ENCODE measurements around the gene RBM23. TPM values are rescaled to one million over a fixed set of nuclear protein-coding genes. Genes with fewer than 3 reads are reported as not detected.

The RBM23 gene
- total and polyA plus RNA-seq, 2 of the 8 experiments (the other 6 are each of a cell fraction or from before 2014, with no cell fraction given) = 41.2 to 43.3 TPM

DNA sequence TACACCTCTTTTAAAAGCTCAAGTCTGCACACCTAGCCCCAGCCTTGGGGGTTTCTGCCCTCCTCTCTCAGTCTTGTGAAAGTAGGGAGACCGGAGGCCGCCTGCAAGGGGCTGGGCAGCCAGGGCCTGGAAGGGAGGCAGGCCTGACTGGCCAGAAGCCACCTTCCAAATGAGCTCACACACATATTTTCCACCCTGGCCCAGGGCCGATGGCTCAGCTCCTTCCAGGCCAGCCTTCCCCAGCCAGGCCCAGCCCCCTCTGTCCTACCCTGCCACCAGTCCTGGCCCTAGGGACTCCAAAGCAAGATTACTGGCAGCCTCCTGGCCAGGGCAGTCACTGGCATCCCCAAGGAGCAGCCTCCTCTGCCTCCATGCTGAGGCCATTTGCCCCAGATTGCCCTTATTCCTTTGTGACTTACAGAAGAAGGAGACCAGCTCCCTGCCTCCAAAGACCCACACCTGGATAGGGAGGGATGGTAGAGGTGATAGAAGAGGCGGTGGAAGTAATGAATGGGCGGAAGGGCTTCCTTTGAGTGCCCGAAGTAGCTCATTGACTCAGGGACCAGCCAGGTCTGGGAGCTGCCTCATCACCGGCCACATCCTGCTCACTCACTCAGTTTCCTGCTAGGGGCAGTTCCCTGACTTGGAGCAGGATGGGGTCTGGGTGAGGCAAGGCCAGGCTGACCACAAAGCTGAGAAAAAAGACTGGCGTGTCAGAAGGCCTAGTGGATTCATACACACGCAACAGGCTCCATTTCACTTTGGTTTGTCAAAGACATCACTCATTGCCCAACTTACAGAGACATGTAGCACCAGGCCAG, 67.8 kb downstream of the RBM23 start:
- Histone ChIP-seq H3K79me2 (ENCODE audit: control insufficient read depth in 1 of 2, insufficient read depth in 2 of 2, low read length in 2 of 2) (no peaks in the 10 kb centered on the region), H3K27ac (ENCODE audit: low read depth, low read length) (no peak overlapping the region), H3K4me3 (ENCODE audit: extremely low read depth in 1 of 4, insufficient read depth in 2 of 4, low read depth in 3 of 4, low read length in 4 of 4) (no peak overlapping the region), H3K23ac (ENCODE audit: insufficient read length) (no peak overlapping the region), H3K56ac (replicated peaks; ENCODE audit: insufficient read length, low read depth, low read length) (no peak overlapping the region), H3K27me3 (replicated peaks in 1 of 4; ENCODE audit: control insufficient read depth in 3 of 4, extremely low read depth in 1 of 4, insufficient read depth in 3 of 4, low read length in 3 of 4) (no peaks in the 10 kb centered on the region), H4K91ac (replicated peaks; ENCODE audit: insufficient read length, low read length) (no peak overlapping the region), H2AK5ac (ENCODE audit: low read depth, low read length) (no peak overlapping the region; the same call in 1 of the 2 replicates), H4K5ac (ENCODE audit: insufficient read length, low read depth, low read length) (no peak overlapping the region), H3K18ac (ENCODE audit: extremely low read depth, low read length) (no peak overlapping the region), H3K4me1 (replicated peaks in 1 of 4; ENCODE audit: control insufficient read depth in 3 of 4, insufficient read depth in 4 of 4, low read length in 3 of 4) (peaks cover 4 to 22% (median 11%) of the 10 kb centered on the region in 4 experiments), H2BK20ac (ENCODE audit: low read length) (no peak overlapping the region), H2BK15ac (ENCODE audit: low read length) (peak overlapping the region; percentile 66), H4K20me1 (replicated peaks in 1 of 2; ENCODE audit: control insufficient read depth in 1 of 2, insufficient read depth in 2 of 2, low read length in 2 of 2) (peaks cover 0 to 2% of the 10 kb centered on the region in 2 experiments), H3K79me1 (ENCODE audit: low read depth, low read length) (no peaks in the 10 kb centered on the region), H3K4me2 (ENCODE audit: insufficient read depth in 1 of 2, low read depth in 2 of 2, low read length in 2 of 2) (no peak overlapping the region), H3K4ac (replicated peaks; ENCODE audit: insufficient read length, low read depth, low read length) (no peak overlapping the region), H3K9me3 (ENCODE audit: insufficient read depth in 2 of 2, low read depth in 1 of 2, low read length in 1 of 2) (no peaks in the 10 kb centered on the region), H4K8ac (ENCODE audit: extremely low read depth, insufficient read depth, low read length) (no peak overlapping the region), H2BK120ac (replicated peaks; ENCODE audit: low read depth, low read length) (no peak overlapping the region), H3K23me2 (ENCODE audit: low read depth, low read length) (peaks cover 2% of the 10 kb centered on the region; the same call in 1 of the 2 replicates), H2BK5ac (ENCODE audit: low read depth, low read length) (0 out of 2 replicates have a peak overlapping the region, but pooled peaks have one; percentile 35), H3K36me3 (ENCODE audit: control insufficient read depth in 2 of 4, insufficient read depth in 4 of 4, low read length in 3 of 4) (peaks cover 0 to 4% (median 0%) of the 10 kb centered on the region in 4 experiments; a peak in 2 of 8 replicates), H3K14ac (ENCODE audit: insufficient read length) (no peak overlapping the region), H2AFZ (ENCODE audit: low read length) (peak overlapping the region; percentile 8; the same call in 1 of the 2 replicates), H3K9ac (replicated peaks in 1 of 4; ENCODE audit: extremely low read depth in 1 of 4, low read depth in 3 of 4, low read length in 3 of 4) (no peak overlapping the region), H2BK12ac (ENCODE audit: low read depth, low read length) (peak overlapping the region; percentile 54; the same call in 1 of the 2 replicates)
- FAIRE-seq = no peak
- CTCF ChIA-PET (ENCODE audit: partially characterized antibody) = interaction anchor here (0.6 to 56.0 kb wide), 20 partner anchors 8 to 296 kb away, joined by 3 to 1562 read pairs (median 8); partner anchors contain the start of genes LRP10, MMP14, MRPL52 and REM2
- 89% methylated on average over 9 of the region's 9 CpGs; no CpG with 5 or more reads in 1 of the 2 experiments for WGBS, 2 experiments (ENCODE audit: extremely low coverage in 1 of 2, insufficient coverage in 1 of 2, insufficient read length in 1 of 2, insufficient replicate concordance in 2 of 2, low coverage in 1 of 2, low lambda C conversion rate in 2 of 2, missing lambda C conversion rate in 1 of 2)
- no peak for DNase-seq (ENCODE audit: low read depth in 1 of 2, low spot score in 2 of 2)
- POLR2A ChIA-PET (ENCODE audit: partially characterized antibody) = interaction anchor here (0.7 to 13.9 kb wide), 6 partner anchors 17 to 85 kb away, joined by 3 to 203 read pairs (median 5); partner anchors contain the start of genes MMP14, MRPL52, OXA1L and REM2
- TF ChIP-seq RFX5 (IDR thresholded peaks at IDR 0.05; ENCODE audit: borderline replicate concordance, low read depth, low read length) (no peak), EZH2 (IDR thresholded peaks at IDR 0.05; ENCODE audit: low read depth, low read length, severe bottlenecking) (no peak), JUN (IDR thresholded peaks at IDR 0.05; ENCODE audit: low read depth, low read length) (no peak), POU5F1 (IDR thresholded peaks at IDR 0.05; ENCODE audit: low read depth, low read length) (no peak)
